CD4-positive, alpha-beta memory T cell (primary cell): ENCODE data around the gene APBB1IP. TPM values are rescaled to one million over a fixed set of nuclear protein-coding genes. Genes with fewer than 3 reads are reported as not detected.

Source experiments
- CTCF ChIA-PET: fragments of 350-600 bp; sonication (Branson Sonifier 250); formaldehyde crosslinking; loops from one replicate; lab custom pipeline; 2021; ENCODE audit warnings: inconsistent platforms; ENCODE audit not compliant: partially characterized antibody; lab: Charles Lee
- POLR2A ChIA-PET: fragments of 350-600 bp; sonication (Branson Sonifier 250); formaldehyde crosslinking; loops from one replicate; lab custom pipeline; 2021; ENCODE audit not compliant: partially characterized antibody; lab: Charles Lee
- DNase-seq, 5 donors: peaks; one replicate each; pipeline versions ENCODE4 v3.0.0 to v3.0.0-alpha.2; 2020 to 2022; ENCODE audit warnings: mixed read lengths in 1 of 5
- H3K27ac ChIP-seq: one replicate; pipeline ENCODE4 v1.7.0; 2013; ENCODE audit warnings: low read depth, low read length
- H3K27me3 ChIP-seq: 2 replicates; pipeline ENCODE4 v1.7.0; 2013; ENCODE audit warnings: mild to moderate bottlenecking, low read length, moderate library complexity; ENCODE audit not compliant: insufficient read depth
- H3K36me3 ChIP-seq: 2 replicates; pipeline ENCODE4 v1.7.0; 2013; ENCODE audit warnings: mild to moderate bottlenecking, low read length, moderate library complexity; ENCODE audit not compliant: insufficient read depth
- H3K4me1 ChIP-seq: 2 replicates; pipeline ENCODE4 v1.7.0; 2013; ENCODE audit warnings: mild to moderate bottlenecking, low read length, moderate library complexity; ENCODE audit not compliant: insufficient read depth
- H3K4me3 ChIP-seq, 2 donors: one replicate each; pipeline ENCODE4 v1.7.0; 2013; ENCODE audit warnings: low read length in 2 of 2, mild to moderate bottlenecking in 1 of 2
- H3K9me3 ChIP-seq, 2 donors: one replicate each; pipeline ENCODE4 v1.7.0; 2013; ENCODE audit warnings: low read length in 2 of 2, control low read depth in 1 of 2; ENCODE audit not compliant: control insufficient read depth in 1 of 2
- H3K27ac Mint-ChIP-seq, 7 donors: one replicate each; pipeline ENCODE4 v1.8.0; 2020 to 2021; ENCODE audit warnings: mixed read lengths in 7 of 7, mild to moderate bottlenecking in 6 of 7, inconsistent platforms in 3 of 7, moderate library complexity in 3 of 7
- H3K27me3 Mint-ChIP-seq, 2 donors: one replicate each; pipeline ENCODE4 v1.8.0; 2020 to 2021; ENCODE audit warnings: mixed read lengths in 2 of 2
- H3K36me3 Mint-ChIP-seq, 2 donors: one replicate each; pipeline ENCODE4 v1.8.0; 2020 to 2021; ENCODE audit warnings: mixed read lengths in 2 of 2, inconsistent platforms in 1 of 2, mild to moderate bottlenecking in 1 of 2
- H3K4me1 Mint-ChIP-seq, 4 donors: one replicate each; pipeline ENCODE4 v1.8.0; 2020 to 2021; ENCODE audit warnings: mixed read lengths in 4 of 4, mild to moderate bottlenecking in 1 of 4
- H3K4me3 Mint-ChIP-seq, 8 donors: one replicate each; pipeline ENCODE4 v1.8.0; 2020 to 2021; ENCODE audit warnings: mixed read lengths in 8 of 8, mild to moderate bottlenecking in 7 of 8, moderate library complexity in 6 of 8, inconsistent platforms in 3 of 8
- H3K9me3 Mint-ChIP-seq, 8 donors: one replicate each; pipeline ENCODE4 v1.8.0; 2020 to 2021; ENCODE audit warnings: mixed read lengths in 8 of 8, mild to moderate bottlenecking in 5 of 8, inconsistent platforms in 3 of 8, moderate library complexity in 1 of 8
- intact Hi-C: fragments of 100-400 bp; cut with micrococcal nuclease; formaldehyde crosslinking; loops from one replicate; pipeline ENCODE4 v1.15.1; 2023
- polyA plus RNA-seq, 2 donors: library from polyadenylated mRNA; unstranded; fragments of 300-500 nt; fragmentation: Illumina TruSeq; gene quantifications; one replicate each; pipeline ENCODE4 v1.2.3, GENCODE V29; 2021
- total RNA-seq, 2 experiments: library from RNA; stranded (reverse); gene quantifications; one replicate each; pipeline ENCODE4 v1.2.3, GENCODE V29; 2021

APBB1IP gene
- total and polyA plus RNA-seq, 4 experiments from 2014 or later, result 30.6 to 106 (median 95.7) TPM

DNA sequence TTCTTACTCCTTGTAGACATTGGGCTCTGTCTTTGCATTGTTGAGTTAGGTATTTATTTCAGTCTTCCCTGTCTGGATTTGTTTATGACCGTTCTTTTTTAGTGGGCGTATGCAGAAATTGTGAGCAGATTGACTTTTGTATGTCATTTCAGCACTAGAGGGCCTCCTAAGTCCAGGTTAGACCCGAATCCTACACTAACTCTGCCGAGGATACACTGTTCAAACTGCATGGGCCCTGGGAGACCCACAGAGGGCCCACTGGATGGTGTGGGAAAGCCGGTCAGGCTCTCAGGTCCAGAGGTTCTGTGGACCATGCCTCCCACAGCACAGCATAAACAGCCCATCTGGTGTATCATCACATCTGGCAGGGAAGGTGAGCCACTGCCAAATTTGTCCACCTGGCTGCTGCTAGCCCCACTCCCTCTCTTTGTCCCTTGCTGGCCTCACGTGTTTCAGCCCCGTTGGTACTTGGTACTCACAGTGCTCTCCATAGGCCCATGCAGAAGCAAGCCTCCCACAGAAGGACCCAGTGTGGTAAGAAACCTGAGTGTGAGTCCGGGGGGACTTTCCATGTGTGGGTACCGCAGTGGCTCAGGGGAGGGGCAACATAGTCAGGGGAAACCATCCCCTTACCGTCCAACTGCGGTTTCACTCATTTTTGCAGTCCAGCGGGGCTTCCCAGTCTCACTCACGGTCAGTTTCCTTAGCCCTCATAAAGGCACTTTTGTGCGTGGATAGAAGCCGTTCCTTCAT is 112.8 kb downstream of the APBB1IP start:
- H3K27me3 Mint-ChIP-seq, result no peaks in the 10 kb centered on the region
- peaks cover 0 to 5% of the 10 kb centered on the region in 2 donors for H3K9me3 ChIP-seq
- no peak overlapping the region for H3K4me3 ChIP-seq
- peak overlapping the region in 1 of 7 donors; percentile 22 for H3K27ac Mint-ChIP-seq
- peaks cover 88 to 92% of the 10 kb centered on the region in 2 donors for H3K36me3 Mint-ChIP-seq
- H3K27ac ChIP-seq, result no peak overlapping the region
- peaks cover 0 to 29% (median 19%) of the 10 kb centered on the region in 8 donors for H3K9me3 Mint-ChIP-seq
- DNase-seq, result no peak
- intact Hi-C loops, result no loop called here
- H3K4me1 Mint-ChIP-seq, result peaks cover 0 to 23% (median 15%) of the 10 kb centered on the region in 4 donors
- no peak overlapping the region for H3K4me3 Mint-ChIP-seq
- ChIA-PET CTCF (interaction anchor here (1.0 to 1.3 kb wide), 3 partner anchors 11 to 215 kb away, joined by 3 to 4 read pairs (median 3); no protein-coding TSS in a partner anchor), POLR2A (no interaction called here)
- H3K36me3 ChIP-seq, result peaks cover 44% of the 10 kb centered on the region
- H3K4me1 ChIP-seq, result no peaks in the 10 kb centered on the region
- H3K27me3 ChIP-seq, result no peaks in the 10 kb centered on the region

GRCh38 chr10:26554246-26554645 is 116.1 kb downstream of the APBB1IP start:
- Mint-ChIP-seq H3K4me3 (no peak overlapping the region), H3K9me3 (peaks cover 0 to 18% (median 13%) of the 10 kb centered on the region in 8 donors), H3K27me3 (no peaks in the 10 kb centered on the region), H3K27ac (peak overlapping the region in 3 of 7 donors; percentile 48 to 81 (median 80)), H3K4me1 (peaks cover 0 to 21% (median 11%) of the 10 kb centered on the region in 4 donors), H3K36me3 (peaks cover 78 to 80% of the 10 kb centered on the region in 2 donors)
- Histone ChIP-seq H3K9me3 (peaks cover 0 to 2% of the 10 kb centered on the region in 2 donors), H3K4me3 (no peak overlapping the region), H3K27ac (no peak overlapping the region), H3K36me3 (peaks cover 46% of the 10 kb centered on the region), H3K27me3 (no peaks in the 10 kb centered on the region), H3K4me1 (no peaks in the 10 kb centered on the region)
- ChIA-PET POLR2A (interaction anchor here (2.0 kb wide), 1 partner anchor 113 kb away, joined by 7 read pairs; no protein-coding TSS in a partner anchor), CTCF (interaction anchor here (1.2 to 4.7 kb wide), 4 partner anchors 15 to 679 kb away, joined by 3 to 58 read pairs (median 10); no protein-coding TSS in a partner anchor)
- intact Hi-C loops, result no loop called here
- no peak for DNase-seq

DNA sequence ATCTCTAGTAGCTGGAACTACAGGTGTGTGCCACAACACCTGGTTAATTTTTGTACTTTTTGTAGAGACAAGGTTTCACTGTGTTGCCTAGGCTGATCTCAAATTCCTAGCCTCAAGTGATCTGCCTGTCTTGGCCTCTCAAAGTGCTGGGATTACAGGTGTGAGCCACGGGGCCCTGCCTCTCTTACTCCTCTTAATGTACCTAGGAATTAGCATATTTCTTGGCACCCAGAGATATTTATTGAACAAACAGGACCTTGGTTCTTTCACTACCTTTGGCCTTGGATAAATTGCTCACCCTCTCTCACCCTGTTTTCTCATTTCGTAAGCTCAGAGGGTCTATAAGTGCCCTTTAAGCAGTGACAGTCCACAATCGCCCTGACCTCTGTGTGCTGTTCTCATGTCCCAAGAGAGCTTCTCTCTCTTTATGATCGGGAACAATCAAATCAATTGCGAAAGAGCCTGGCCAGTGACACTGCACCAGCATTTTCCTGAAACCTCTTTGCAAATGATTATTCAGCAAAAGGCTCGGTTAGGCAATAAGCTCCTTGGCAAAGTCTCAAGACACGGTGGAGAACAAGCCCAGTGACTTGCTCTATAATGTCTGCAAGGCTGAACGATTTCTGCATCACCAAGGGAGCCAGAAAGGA is 117.7 kb downstream of the APBB1IP start:
- no peaks in the 10 kb centered on the region for H3K27me3 ChIP-seq
- intact Hi-C loops, result loop anchor here (2.0 kb wide), 1 partner anchor 117 kb away; the partner anchor contains the start of gene APBB1IP
- H3K36me3 ChIP-seq, result peaks cover 47% of the 10 kb centered on the region
- H3K4me1 Mint-ChIP-seq, result peaks cover 0 to 21% (median 9%) of the 10 kb centered on the region in 4 donors
- H3K27ac ChIP-seq, result no peak overlapping the region
- H3K4me3 Mint-ChIP-seq, result no peak overlapping the region
- H3K36me3 Mint-ChIP-seq, result peaks cover 76% of the 10 kb centered on the region in 2 donors
- no peaks in the 10 kb centered on the region for H3K27me3 Mint-ChIP-seq
- H3K9me3 Mint-ChIP-seq, result peaks cover 0 to 2% (median 0%) of the 10 kb centered on the region in 8 donors
- no peaks in the 10 kb centered on the region for H3K4me1 ChIP-seq
- ChIA-PET POLR2A (interaction anchor here (1.3 to 2.0 kb wide), 2 partner anchors 114 to 117 kb away, joined by 4 to 7 read pairs; partner anchors contain the start of gene APBB1IP), CTCF (interaction anchor here (0.6 to 4.7 kb wide), 14 partner anchors 14 to 326 kb away, joined by 3 to 58 read pairs (median 4); no protein-coding TSS in a partner anchor)
- no peak for DNase-seq
- H3K9me3 ChIP-seq, result no peaks in the 10 kb centered on the region
- H3K27ac Mint-ChIP-seq, result peak overlapping the region; percentile 37 to 81 (median 53)
- H3K4me3 ChIP-seq, result no peak overlapping the region

DNA sequence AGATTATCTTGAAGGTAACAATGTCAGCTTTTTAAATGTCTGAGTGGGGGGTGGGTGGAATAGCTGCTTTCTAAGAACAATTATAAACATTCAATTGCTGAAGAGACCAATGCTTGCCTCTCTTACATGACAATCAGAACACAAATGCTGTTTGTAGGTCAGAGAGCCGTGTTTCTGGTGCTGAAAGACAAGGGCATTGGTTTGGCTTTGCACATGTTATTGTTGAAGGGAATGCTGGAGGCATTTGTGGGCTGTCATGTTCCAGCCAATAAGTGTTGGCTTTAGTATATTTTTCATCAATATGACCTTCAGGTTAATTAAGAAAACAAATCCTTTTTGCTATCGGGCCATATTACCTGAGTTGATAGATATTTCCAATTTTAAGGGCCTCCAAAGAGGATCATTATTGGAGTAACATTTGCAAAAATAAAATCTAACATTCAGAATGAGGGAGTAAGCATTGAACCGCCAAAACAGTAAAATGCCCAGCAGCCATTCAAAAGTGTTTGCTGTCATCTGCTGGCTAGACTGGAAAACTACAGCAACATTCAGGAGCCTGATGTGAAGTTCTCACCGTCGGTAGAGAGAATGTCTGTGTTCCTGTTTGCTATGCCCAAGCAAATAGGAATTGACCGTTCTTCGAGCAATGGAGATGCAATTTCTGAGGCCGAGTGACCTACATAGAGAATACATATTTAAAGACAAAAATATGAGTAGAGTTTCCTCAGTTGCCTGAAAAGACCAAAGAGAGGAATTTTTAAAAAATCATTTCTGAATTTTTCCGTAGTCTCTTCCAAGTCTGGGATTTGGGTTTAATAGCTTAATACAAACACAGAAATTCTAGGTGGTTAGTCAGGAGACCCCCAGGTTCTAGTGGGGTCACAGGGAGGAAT is 118.9 kb downstream of the APBB1IP start:
- peak overlapping the region in 4 of 7 donors; percentile 8 to 46 (median 31) for H3K27ac Mint-ChIP-seq
- H3K27me3 Mint-ChIP-seq, result no peaks in the 10 kb centered on the region
- Histone ChIP-seq H3K4me1 (no peaks in the 10 kb centered on the region), H3K27ac (no peak overlapping the region), H3K9me3 (no peaks in the 10 kb centered on the region), H3K4me3 (no peak overlapping the region), H3K27me3 (no peaks in the 10 kb centered on the region), H3K36me3 (peaks cover 44% of the 10 kb centered on the region)
- H3K4me3 Mint-ChIP-seq, result no peak overlapping the region
- peaks cover 73 to 75% of the 10 kb centered on the region in 2 donors for H3K36me3 Mint-ChIP-seq
- H3K9me3 Mint-ChIP-seq, result no peaks in the 10 kb centered on the region
- ChIA-PET POLR2A (interaction anchor here (1.3 kb wide), 1 partner anchor 119 kb away, joined by 4 read pairs; the partner anchor contains the start of gene APBB1IP), CTCF (interaction anchor here (0.6 to 4.7 kb wide), 16 partner anchors 15 to 324 kb away, joined by 3 to 58 read pairs (median 3); no protein-coding TSS in a partner anchor)
- H3K4me1 Mint-ChIP-seq, result peaks cover 0 to 21% (median 8%) of the 10 kb centered on the region in 4 donors
- DNase-seq, result peak in 4 of 5 donors; percentile 39 to 44 (median 44)
- intact Hi-C loops, result loop anchor here (1.0 to 2.0 kb wide), 2 partner anchors 118 to 222 kb away; partner anchors contain the start of gene APBB1IP

DNA sequence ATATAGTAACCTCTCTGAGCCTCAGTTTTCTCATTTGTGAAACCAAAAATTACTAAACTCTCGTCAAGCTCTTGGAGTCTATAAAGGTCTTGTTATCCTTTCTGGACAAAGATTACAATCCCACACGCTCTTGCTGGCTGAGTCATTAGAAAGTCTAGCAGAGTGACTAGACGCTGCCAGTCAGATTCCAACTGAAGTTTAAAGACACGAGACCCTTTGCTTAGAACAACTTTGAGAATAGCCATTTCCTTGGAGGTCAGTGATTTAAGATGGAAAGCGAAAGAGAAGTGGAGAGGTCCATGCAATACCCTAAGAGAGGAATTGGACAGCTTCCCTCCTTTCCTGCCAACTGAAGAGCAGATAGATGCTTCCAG is 119.5 kb downstream of the APBB1IP start:
- Histone ChIP-seq H3K27ac (no peak overlapping the region), H3K4me3 (no peak overlapping the region), H3K27me3 (no peaks in the 10 kb centered on the region), H3K4me1 (no peaks in the 10 kb centered on the region), H3K9me3 (no peaks in the 10 kb centered on the region), H3K36me3 (peaks cover 42% of the 10 kb centered on the region)
- DNase-seq, result no peak
- Mint-ChIP-seq H3K9me3 (no peaks in the 10 kb centered on the region), H3K4me3 (no peak overlapping the region), H3K27ac (peak overlapping the region in 4 of 7 donors; percentile 14 to 66 (median 42)), H3K27me3 (no peaks in the 10 kb centered on the region), H3K36me3 (peaks cover 71 to 73% of the 10 kb centered on the region in 2 donors), H3K4me1 (peaks cover 0 to 16% (median 8%) of the 10 kb centered on the region in 4 donors)
- CTCF ChIA-PET, result interaction anchor here (0.7 to 4.7 kb wide), 4 partner anchors 151 to 324 kb away, joined by 3 to 58 read pairs (median 4); no protein-coding TSS in a partner anchor
- POLR2A ChIA-PET, result no interaction called here
- intact Hi-C loops, result loop anchor here (1.0 to 2.0 kb wide), 2 partner anchors 119 to 222 kb away; partner anchors contain the start of gene APBB1IP

DNA sequence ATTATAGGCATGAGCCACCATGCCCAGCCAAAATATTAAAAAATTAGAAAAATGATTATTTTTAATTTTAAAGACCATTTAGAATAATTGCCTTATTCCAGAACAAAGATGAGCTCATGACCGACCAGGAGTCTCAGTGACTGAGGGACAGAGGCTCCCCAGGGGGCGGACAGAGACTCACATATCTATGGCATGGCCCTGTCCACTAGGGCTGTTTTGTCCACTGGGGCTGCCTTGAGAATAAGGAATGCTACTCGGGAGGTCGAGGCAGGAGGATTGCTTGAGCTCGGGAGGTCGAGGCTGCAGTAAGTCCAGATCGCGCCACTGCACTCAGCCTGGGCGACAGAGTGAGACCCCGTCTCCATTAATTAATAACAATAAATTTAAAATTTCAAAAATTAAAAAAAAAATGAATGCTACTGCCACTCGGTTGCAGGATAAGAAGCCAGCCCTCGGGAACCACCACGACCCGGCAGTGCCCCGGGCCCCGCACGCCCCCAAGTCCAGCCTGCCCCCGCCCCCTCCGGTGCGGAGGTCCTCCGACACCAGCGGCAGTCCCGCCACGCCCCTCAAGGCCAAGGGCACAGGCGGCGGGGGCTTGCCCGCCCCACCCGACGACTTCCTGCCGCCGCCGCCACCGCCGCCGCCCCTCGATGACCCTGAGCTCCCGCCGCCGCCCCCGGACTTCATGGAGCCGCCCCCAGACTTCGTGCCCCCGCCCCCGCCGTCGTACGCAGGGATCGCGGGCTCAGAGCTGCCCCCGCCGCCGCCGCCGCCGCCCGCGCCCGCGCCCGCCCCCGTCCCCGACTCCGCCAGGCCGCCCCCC is 128.6 kb downstream of the APBB1IP start:
- H3K4me1 ChIP-seq, result no peaks in the 10 kb centered on the region
- Mint-ChIP-seq H3K27ac (no peak overlapping the region), H3K36me3 (peaks cover 70 to 81% of the 10 kb centered on the region in 2 donors), H3K9me3 (peaks cover 0 to 15% (median 5%) of the 10 kb centered on the region in 8 donors), H3K27me3 (no peaks in the 10 kb centered on the region), H3K4me1 (peaks cover 0 to 2% (median 0%) of the 10 kb centered on the region in 4 donors), H3K4me3 (no peak overlapping the region)
- H3K36me3 ChIP-seq, result peaks cover 51% of the 10 kb centered on the region
- intact Hi-C loops, result no loop called here
- no peak overlapping the region for H3K4me3 ChIP-seq
- H3K9me3 ChIP-seq, result no peaks in the 10 kb centered on the region
- ChIA-PET CTCF (no interaction called here), POLR2A (interaction anchor here (0.5 kb wide), 1 partner anchor 1751 kb away, joined by 3 read pairs; no protein-coding TSS in a partner anchor)
- no peak overlapping the region for H3K27ac ChIP-seq
- DNase-seq, result no peak
- no peaks in the 10 kb centered on the region for H3K27me3 ChIP-seq
